Brain microvascular endothelial cell (primary cell): ENCODE data around the gene AGBL5.

ENCODE experiments used
- DNase-seq: peaks from one replicate; pipeline ENCODE4 v3.0.0-alpha.2; 2020
- H3K27ac ChIP-seq: fragments of 250-450 bp; sonication (Bioruptor Pico); 2 replicates; pipeline ENCODE4 v1.5.1; 2020; ENCODE audit warnings: mild to moderate bottlenecking, moderate library complexity
- H3K27me3 ChIP-seq: fragments of 250-450 bp; sonication (Bioruptor Pico); replicated peaks from 2 replicates; pipeline ENCODE4 v1.5.1; 2020; ENCODE audit warnings: mild to moderate bottlenecking
- H3K36me3 ChIP-seq: fragments of 250-450 bp; sonication (Bioruptor Pico); replicated peaks from 2 replicates; pipeline ENCODE4 v1.5.1; 2020; ENCODE audit warnings: mild to moderate bottlenecking
- H3K4me3 ChIP-seq: 2 replicates; pipeline ENCODE4 v1.5.1; 2011; ENCODE audit warnings: low read depth, mild to moderate bottlenecking, control low read depth, low read length, moderate library complexity
- in situ Hi-C: cut with HindIII; loops from 2 replicates; pipeline ENCODE4 v1.10.0; 2017; ENCODE audit warnings: low sequenced_read_pairs, low pct_ligation_motif_present
- TF ChIP-seq, protein P1 (sequence below): IDR thresholded peaks from 2 replicates; pipeline ENCODE4 v1.5.1; 2011; ENCODE audit warnings: low read depth, mild to moderate bottlenecking, moderate library complexity, low read length, control low read depth, inconsistent platforms; ENCODE audit errors: missing control alignments

AGBL5 gene

GRCh38 chr2:27025281-27025800, 26.1 kb upstream of the AGBL5 start:
- no peak for DNase-seq
- Histone ChIP-seq H3K27ac (no peak overlapping the region), H3K4me3 (no peak overlapping the region), H3K27me3 (no peaks in the 10 kb centered on the region), H3K36me3 (peaks cover 5% of the 10 kb centered on the region)
- TF ChIP-seq, protein P1, sequence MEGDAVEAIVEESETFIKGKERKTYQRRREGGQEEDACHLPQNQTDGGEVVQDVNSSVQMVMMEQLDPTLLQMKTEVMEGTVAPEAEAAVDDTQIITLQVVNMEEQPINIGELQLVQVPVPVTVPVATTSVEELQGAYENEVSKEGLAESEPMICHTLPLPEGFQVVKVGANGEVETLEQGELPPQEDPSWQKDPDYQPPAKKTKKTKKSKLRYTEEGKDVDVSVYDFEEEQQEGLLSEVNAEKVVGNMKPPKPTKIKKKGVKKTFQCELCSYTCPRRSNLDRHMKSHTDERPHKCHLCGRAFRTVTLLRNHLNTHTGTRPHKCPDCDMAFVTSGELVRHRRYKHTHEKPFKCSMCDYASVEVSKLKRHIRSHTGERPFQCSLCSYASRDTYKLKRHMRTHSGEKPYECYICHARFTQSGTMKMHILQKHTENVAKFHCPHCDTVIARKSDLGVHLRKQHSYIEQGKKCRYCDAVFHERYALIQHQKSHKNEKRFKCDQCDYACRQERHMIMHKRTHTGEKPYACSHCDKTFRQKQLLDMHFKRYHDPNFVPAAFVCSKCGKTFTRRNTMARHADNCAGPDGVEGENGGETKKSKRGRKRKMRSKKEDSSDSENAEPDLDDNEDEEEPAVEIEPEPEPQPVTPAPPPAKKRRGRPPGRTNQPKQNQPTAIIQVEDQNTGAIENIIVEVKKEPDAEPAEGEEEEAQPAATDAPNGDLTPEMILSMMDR = no peak
- in situ Hi-C loops = no loop called here

DNA sequence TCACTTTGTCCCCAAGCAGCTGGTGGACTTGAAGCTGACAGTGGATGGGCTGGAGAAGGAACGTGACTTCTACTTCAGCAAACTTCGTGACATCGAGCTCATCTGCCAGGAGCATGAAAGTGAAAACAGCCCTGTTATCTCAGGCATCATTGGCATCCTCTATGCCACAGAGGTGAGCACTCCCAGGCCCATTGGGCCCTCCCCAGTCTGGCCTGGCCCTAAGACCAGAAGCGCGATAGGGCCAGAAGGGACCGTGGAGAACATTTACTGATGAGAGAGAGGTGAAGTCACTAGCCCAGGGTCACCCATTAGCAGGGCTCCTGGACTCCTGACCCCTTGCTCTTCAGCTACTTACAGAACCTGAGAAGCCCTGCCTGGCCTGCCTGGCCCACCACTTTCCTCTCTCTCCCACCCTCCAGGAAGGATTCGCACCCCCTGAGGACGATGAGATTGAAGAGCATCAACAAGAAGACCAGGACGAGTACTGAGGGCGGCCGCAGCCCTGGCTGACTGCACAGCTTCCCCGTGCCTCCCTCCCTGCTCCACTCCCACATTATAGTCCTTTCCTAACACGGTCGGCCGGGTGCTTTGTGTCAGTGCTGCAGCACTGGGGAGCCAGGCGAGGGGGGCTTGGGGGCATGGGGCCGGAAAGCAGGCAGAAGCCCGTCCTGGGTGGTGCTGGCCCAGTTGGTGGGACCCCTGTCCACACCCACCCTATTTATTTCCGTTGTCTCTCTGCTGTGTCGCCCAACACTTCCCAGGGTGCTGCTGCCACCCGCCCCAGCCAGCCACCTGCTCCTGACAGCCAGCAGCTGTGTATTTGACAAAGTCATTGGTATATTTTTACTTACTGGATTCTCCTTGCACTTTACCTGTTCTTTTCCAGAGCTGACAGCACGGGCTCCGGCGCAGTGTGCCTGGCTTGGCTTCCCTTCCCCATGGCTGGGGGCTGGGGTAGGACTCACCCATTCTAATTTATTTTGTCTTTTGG, 25.3 kb upstream of the AGBL5 start:
- Histone ChIP-seq H3K27ac (no peak overlapping the region), H3K27me3 (no peaks in the 10 kb centered on the region), H3K4me3 (no peak overlapping the region), H3K36me3 (peaks cover 5% of the 10 kb centered on the region)
- in situ Hi-C loops = no loop called here
- TF ChIP-seq, protein P1 = no peak
- no peak for DNase-seq

- Histone ChIP-seq H3K27ac (no peak overlapping the region), H3K27me3 (no peaks in the 10 kb centered on the region), H3K36me3 (peaks cover 5% of the 10 kb centered on the region), H3K4me3 (no peak overlapping the region)
- TF ChIP-seq, protein P1 = no peak
- DNase-seq = no peak
- in situ Hi-C loops = no loop called here
Observed at GRCh38 chr2:27027211-27027651, 24.2 kb upstream of the AGBL5 start.

DNA sequence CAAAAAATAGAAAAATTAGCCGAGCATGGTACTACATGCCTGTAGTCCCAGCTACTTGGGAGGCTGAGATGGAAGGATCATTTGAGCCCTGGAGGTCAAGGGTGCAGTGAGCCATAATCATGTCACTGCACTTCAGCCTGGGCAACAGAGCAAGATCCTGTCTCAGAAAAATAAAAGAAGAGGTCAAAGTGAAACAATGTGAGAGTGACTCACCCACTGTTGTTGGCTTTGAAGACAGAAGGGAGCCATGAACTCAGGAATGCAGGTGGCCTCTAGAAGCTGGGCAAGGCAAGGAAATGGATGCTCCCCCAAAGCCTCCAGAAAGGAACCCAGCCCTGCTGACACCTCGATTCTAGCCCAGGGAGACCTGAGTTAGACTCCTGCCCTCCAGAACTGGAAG, 22.4 kb upstream of the AGBL5 start:
- Histone ChIP-seq H3K27me3 (no peaks in the 10 kb centered on the region), H3K36me3 (no peaks in the 10 kb centered on the region), H3K4me3 (no peak overlapping the region), H3K27ac (no peak overlapping the region)
- DNase-seq = no peak
- TF ChIP-seq, protein P1 = no peak
- in situ Hi-C loops = no loop called here

GRCh38 chr2:27032495-27033252, 18.8 kb upstream of the AGBL5 start, which contains the start of gene TMEM214:
Gene TMEM214 (plus strand): TSS chr2:27032965. CDS start chr2:27033016, 51 bp downstream.
- peaks cover 28% of the 10 kb centered on the region for H3K36me3 ChIP-seq
- H3K27me3 ChIP-seq = no peaks in the 10 kb centered on the region
- TF ChIP-seq, protein P1 = peak; percentile 14
- in situ Hi-C loops = no loop called here
- peak within 1 kb of the TSS; percentile 81 for H3K27ac ChIP-seq
- H3K4me3 ChIP-seq = peak within 1 kb of the TSS; percentile 100
- DNase-seq = peak; percentile 81
